ENCODE measurements around the gene GIMAP8.

GRCh38 chr7:150412518-150413488, 37.6 kb upstream of the GIMAP8 start:
- TF ChIP-seq CTCF (IDR thresholded peaks at IDR 0.05; ENCODE audit: low read length), result no peak
- TF ChIP-seq EZH2 (IDR thresholded peaks at IDR 0.05; ENCODE audit: borderline replicate concordance, low read length), result no peak

Measured in OCI-LY1 (cell line).